ENCODE data around the gene FBXL17.

DNA sequence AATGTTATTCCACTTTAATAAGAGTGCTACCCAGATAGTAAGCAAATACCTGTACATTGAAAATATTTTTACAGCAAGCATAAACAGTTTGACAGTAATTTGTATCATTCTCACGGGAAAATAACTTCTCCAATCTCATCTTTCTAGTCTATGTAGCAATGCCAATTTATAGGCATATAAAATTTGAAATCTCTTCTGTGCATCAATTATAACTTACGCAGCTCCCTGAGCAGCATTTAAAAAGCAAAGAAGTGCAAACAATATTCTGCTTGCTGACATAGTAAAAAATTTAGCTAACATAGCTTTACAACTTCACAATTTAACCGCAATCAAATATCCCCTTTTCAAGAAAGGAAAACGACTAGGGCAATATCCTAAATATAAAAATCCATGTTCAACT lies 257.3 kb downstream of the FBXL17 start:
- TF ChIP-seq, protein P1, sequence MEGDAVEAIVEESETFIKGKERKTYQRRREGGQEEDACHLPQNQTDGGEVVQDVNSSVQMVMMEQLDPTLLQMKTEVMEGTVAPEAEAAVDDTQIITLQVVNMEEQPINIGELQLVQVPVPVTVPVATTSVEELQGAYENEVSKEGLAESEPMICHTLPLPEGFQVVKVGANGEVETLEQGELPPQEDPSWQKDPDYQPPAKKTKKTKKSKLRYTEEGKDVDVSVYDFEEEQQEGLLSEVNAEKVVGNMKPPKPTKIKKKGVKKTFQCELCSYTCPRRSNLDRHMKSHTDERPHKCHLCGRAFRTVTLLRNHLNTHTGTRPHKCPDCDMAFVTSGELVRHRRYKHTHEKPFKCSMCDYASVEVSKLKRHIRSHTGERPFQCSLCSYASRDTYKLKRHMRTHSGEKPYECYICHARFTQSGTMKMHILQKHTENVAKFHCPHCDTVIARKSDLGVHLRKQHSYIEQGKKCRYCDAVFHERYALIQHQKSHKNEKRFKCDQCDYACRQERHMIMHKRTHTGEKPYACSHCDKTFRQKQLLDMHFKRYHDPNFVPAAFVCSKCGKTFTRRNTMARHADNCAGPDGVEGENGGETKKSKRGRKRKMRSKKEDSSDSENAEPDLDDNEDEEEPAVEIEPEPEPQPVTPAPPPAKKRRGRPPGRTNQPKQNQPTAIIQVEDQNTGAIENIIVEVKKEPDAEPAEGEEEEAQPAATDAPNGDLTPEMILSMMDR (CRISPR knock-in tag; IDR thresholded peaks at IDR 0.05) = no peak
- TF ChIP-seq, protein P2, sequence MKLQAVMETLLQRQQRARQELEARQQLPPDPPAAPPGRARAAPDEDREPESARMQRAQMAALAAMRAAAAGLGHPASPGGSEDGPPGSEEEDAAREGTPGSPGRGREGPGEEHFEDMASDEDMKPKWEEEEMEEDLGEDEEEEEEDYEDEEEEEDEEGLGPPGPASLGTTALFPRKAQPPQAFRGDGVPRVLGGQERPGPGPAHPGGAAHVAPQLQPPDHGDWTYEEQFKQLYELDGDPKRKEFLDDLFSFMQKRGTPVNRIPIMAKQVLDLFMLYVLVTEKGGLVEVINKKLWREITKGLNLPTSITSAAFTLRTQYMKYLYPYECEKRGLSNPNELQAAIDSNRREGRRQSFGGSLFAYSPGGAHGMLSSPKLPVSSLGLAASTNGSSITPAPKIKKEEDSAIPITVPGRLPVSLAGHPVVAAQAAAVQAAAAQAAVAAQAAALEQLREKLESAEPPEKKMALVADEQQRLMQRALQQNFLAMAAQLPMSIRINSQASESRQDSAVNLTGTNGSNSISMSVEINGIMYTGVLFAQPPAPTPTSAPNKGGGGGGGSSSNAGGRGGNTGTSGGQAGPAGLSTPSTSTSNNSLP (IDR thresholded peaks at IDR 0.05; ENCODE audit: low read depth, low read length) = no peak
- TF ChIP-seq ZNF879 (CRISPR knock-in tag; IDR thresholded peaks at IDR 0.05) (no peak), SMC3 (IDR thresholded peaks at IDR 0.05; ENCODE audit: low read length) (no peak), JUN (CRISPR knock-in tag; IDR thresholded peaks at IDR 0.05) (no peak), MLLT10 (CRISPR knock-in tag; IDR thresholded peaks at IDR 0.05) (no peak), PTBP1 (IDR thresholded peaks at IDR 0.05; ENCODE audit: low read depth, low read length, poor library complexity, severe bottlenecking) (no peak), EZH2 (conservative IDR thresholded peaks at IDR 0.05; ENCODE audit: low read depth, low read length) (no peak), ZNF382 (CRISPR knock-in tag; IDR thresholded peaks at IDR 0.05; ENCODE audit: borderline replicate concordance) (no peak)
- TF ChIP-seq, protein P3, sequence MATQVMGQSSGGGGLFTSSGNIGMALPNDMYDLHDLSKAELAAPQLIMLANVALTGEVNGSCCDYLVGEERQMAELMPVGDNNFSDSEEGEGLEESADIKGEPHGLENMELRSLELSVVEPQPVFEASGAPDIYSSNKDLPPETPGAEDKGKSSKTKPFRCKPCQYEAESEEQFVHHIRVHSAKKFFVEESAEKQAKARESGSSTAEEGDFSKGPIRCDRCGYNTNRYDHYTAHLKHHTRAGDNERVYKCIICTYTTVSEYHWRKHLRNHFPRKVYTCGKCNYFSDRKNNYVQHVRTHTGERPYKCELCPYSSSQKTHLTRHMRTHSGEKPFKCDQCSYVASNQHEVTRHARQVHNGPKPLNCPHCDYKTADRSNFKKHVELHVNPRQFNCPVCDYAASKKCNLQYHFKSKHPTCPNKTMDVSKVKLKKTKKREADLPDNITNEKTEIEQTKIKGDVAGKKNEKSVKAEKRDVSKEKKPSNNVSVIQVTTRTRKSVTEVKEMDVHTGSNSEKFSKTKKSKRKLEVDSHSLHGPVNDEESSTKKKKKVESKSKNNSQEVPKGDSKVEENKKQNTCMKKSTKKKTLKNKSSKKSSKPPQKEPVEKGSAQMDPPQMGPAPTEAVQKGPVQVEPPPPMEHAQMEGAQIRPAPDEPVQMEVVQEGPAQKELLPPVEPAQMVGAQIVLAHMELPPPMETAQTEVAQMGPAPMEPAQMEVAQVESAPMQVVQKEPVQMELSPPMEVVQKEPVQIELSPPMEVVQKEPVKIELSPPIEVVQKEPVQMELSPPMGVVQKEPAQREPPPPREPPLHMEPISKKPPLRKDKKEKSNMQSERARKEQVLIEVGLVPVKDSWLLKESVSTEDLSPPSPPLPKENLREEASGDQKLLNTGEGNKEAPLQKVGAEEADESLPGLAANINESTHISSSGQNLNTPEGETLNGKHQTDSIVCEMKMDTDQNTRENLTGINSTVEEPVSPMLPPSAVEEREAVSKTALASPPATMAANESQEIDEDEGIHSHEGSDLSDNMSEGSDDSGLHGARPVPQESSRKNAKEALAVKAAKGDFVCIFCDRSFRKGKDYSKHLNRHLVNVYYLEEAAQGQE (IDR thresholded peaks at IDR 0.05; ENCODE audit: borderline replicate concordance in 1 of 2, low read depth in 1 of 2, low read length in 2 of 2) = no peak
